CD1c-positive myeloid dendritic cell (primary cell): ENCODE measurements around the gene HES2.
"Not testable (repeated sequence)": the region's sequence is repeated elsewhere in the genome, so short reads cannot be mapped to it uniquely, and the experiment has no call there.

Experiments used
- DNase-seq: peaks from one replicate; pipeline ENCODE4 v3.0.0-alpha.2; 2016; ENCODE audit errors: extremely low spot score

HES2 gene

GRCh38 chr1:6418668-6419396 is 887 bp downstream of the HES2 start:
- DNase-seq, result no peak

GRCh38 chr1:6417961-6418667 is 1.6 kb downstream of the HES2 start:
- DNase-seq, result no peak

GRCh38 chr1:6416906-6417305 is 2.8 kb downstream of the HES2 start:
- no peak for DNase-seq

- no peak for DNase-seq
Observed at GRCh38 chr1:6416295-6416656, 3.4 kb downstream of the HES2 start.

GRCh38 chr1:6414881-6415626 is 4.7 kb downstream of the HES2 start:
- peak; percentile 44 for DNase-seq

GRCh38 chr1:6414443-6414844 is 5.3 kb downstream of the HES2 start:
- peak; percentile 47 for DNase-seq

- DNase-seq, result no peak
Observed at GRCh38 chr1:6412896-6413295, 6.8 kb downstream of the HES2 start.

GRCh38 chr1:6410248-6410893 is 9.3 kb downstream of the HES2 start:
- no peak for DNase-seq

- DNase-seq, result no peak
Observed at GRCh38 chr1:6409733-6410132, 10.0 kb downstream of the HES2 start.

GRCh38 chr1:6409053-6409452 is 10.7 kb downstream of the HES2 start:
- no peak for DNase-seq

- no peak for DNase-seq
Observed at GRCh38 chr1:6408023-6408422, 11.7 kb downstream of the HES2 start.

GRCh38 chr1:6401673-6402072 is 18.0 kb downstream of the HES2 start:
- peak; percentile 92 for DNase-seq

GRCh38 chr1:6399294-6399693 is 20.4 kb downstream of the HES2 start:
- no peak for DNase-seq

GRCh38 chr1:6397844-6398441 is 21.8 kb downstream of the HES2 start:
- DNase-seq, result no peak

GRCh38 chr1:6396998-6397397 is 22.7 kb downstream of the HES2 start:
- no peak for DNase-seq

GRCh38 chr1:6395781-6396244 is 23.9 kb downstream of the HES2 start:
- DNase-seq, result not testable (repeated sequence)

GRCh38 chr1:6395130-6395529 is 24.6 kb downstream of the HES2 start:
- DNase-seq, result not testable (repeated sequence)

- peak; percentile 93 for DNase-seq
Observed at GRCh38 chr1:6393400-6394187, 26.1 kb downstream of the HES2 start, which contains the start of gene ACOT7. ACOT7 (minus strand) TSS chr1:6393767; CDS start chr1:6393399, 368 bp downstream.

- peak; percentile 54 for DNase-seq
Observed at GRCh38 chr1:6392809-6393399, 26.8 kb downstream of the HES2 start.
